ENCODE results near the gene LEF1.

LEF1 gene

GRCh38 chr4:108168160-108168670 lies 517 bp downstream of the LEF1 start:
- Histone ChIP-seq H3K27ac (ENCODE audit: insufficient read depth, low read depth, low read length, poor library complexity, severe bottlenecking) (peak overlapping the region; percentile 91), H3K4me1 (ENCODE audit: control insufficient read depth, insufficient read depth, low read length) (peaks cover 35% of the 10 kb centered on the region), H3K4me3 (ENCODE audit: insufficient read depth, low read depth, low read length) (peak overlapping the region; percentile 94), H3K9me3 (ENCODE audit: control insufficient read depth, low read length) (no peaks in the 10 kb centered on the region), H3K36me3 (ENCODE audit: control insufficient read depth, insufficient read depth, low read length) (peaks cover 2% of the 10 kb centered on the region), H3K27me3 (ENCODE audit: control insufficient read depth, insufficient read depth, low read length, poor library complexity, severe bottlenecking) (peaks cover 62% of the 10 kb centered on the region)
- WGBS, 2 experiments = 0% methylated on average over 30 of the region's 30 CpGs

- Histone ChIP-seq H3K4me1 (ENCODE audit: control insufficient read depth, insufficient read depth, low read length) (peaks cover 31% of the 10 kb centered on the region), H3K4me3 (ENCODE audit: insufficient read depth, low read depth, low read length) (peak overlapping the region; percentile 94), H3K9me3 (ENCODE audit: control insufficient read depth, low read length) (no peaks in the 10 kb centered on the region), H3K36me3 (ENCODE audit: control insufficient read depth, insufficient read depth, low read length) (peaks cover 7% of the 10 kb centered on the region), H3K27ac (ENCODE audit: insufficient read depth, low read depth, low read length, poor library complexity, severe bottlenecking) (no peak overlapping the region), H3K27me3 (ENCODE audit: control insufficient read depth, insufficient read depth, low read length, poor library complexity, severe bottlenecking) (peaks cover 48% of the 10 kb centered on the region)
- 0 to 1% methylated on average over 58 of the region's 58 CpGs for WGBS, 2 experiments
These were observed 2.1 kb downstream of the LEF1 start for GRCh38 chr4:108166441-108167315.

GRCh38 chr4:108166038-108166437 lies 2.7 kb downstream of the LEF1 start:
- Histone ChIP-seq H3K27ac (ENCODE audit: insufficient read depth, low read depth, low read length, poor library complexity, severe bottlenecking) (no peak overlapping the region), H3K4me3 (ENCODE audit: insufficient read depth, low read depth, low read length) (peak overlapping the region; percentile 94), H3K9me3 (ENCODE audit: control insufficient read depth, low read length) (no peaks in the 10 kb centered on the region), H3K27me3 (ENCODE audit: control insufficient read depth, insufficient read depth, low read length, poor library complexity, severe bottlenecking) (peaks cover 42% of the 10 kb centered on the region), H3K4me1 (ENCODE audit: control insufficient read depth, insufficient read depth, low read length) (peaks cover 25% of the 10 kb centered on the region), H3K36me3 (ENCODE audit: control insufficient read depth, insufficient read depth, low read length) (peaks cover 7% of the 10 kb centered on the region)
- 5 to 6% methylated on average over 11 to 12 of the region's 12 CpGs for WGBS, 2 experiments

- H3K4me3 ChIP-seq (ENCODE audit: insufficient read depth, low read depth, low read length) = peak overlapping the region; percentile 94
- 62 to 68% methylated on average over 10 of the region's 10 CpGs for WGBS, 2 experiments
- H3K4me1 ChIP-seq (ENCODE audit: control insufficient read depth, insufficient read depth, low read length) = peaks cover 20% of the 10 kb centered on the region
- H3K27me3 ChIP-seq (ENCODE audit: control insufficient read depth, insufficient read depth, low read length, poor library complexity, severe bottlenecking) = peaks cover 38% of the 10 kb centered on the region
- H3K27ac ChIP-seq (ENCODE audit: insufficient read depth, low read depth, low read length, poor library complexity, severe bottlenecking) = no peak overlapping the region
- H3K9me3 ChIP-seq (ENCODE audit: control insufficient read depth, low read length) = no peaks in the 10 kb centered on the region
- peaks cover 9% of the 10 kb centered on the region for H3K36me3 ChIP-seq (ENCODE audit: control insufficient read depth, insufficient read depth, low read length)
These were observed 3.1 kb downstream of the LEF1 start for GRCh38 chr4:108165586-108165985.

GRCh38 chr4:108163351-108163750 lies 5.4 kb downstream of the LEF1 start:
- peaks cover 8% of the 10 kb centered on the region for H3K4me1 ChIP-seq (ENCODE audit: control insufficient read depth, insufficient read depth, low read length)
- peaks cover 9% of the 10 kb centered on the region for H3K36me3 ChIP-seq (ENCODE audit: control insufficient read depth, insufficient read depth, low read length)
- WGBS, 2 experiments = 94 to 95% methylated on average over 4 to 5 of the region's 5 CpGs
- no peaks in the 10 kb centered on the region for H3K9me3 ChIP-seq (ENCODE audit: control insufficient read depth, low read length)
- no peak overlapping the region for H3K27ac ChIP-seq (ENCODE audit: insufficient read depth, low read depth, low read length, poor library complexity, severe bottlenecking)
- no peak overlapping the region for H3K4me3 ChIP-seq (ENCODE audit: insufficient read depth, low read depth, low read length)
- peaks cover 21% of the 10 kb centered on the region for H3K27me3 ChIP-seq (ENCODE audit: control insufficient read depth, insufficient read depth, low read length, poor library complexity, severe bottlenecking)

GRCh38 chr4:108160741-108161352 lies 7.9 kb downstream of the LEF1 start:
- H3K27me3 ChIP-seq (ENCODE audit: control insufficient read depth, insufficient read depth, low read length, poor library complexity, severe bottlenecking) = peaks cover 11% of the 10 kb centered on the region
- WGBS, 2 experiments = 64 to 86% methylated on average over 3 of the region's 3 CpGs
- no peak overlapping the region for H3K27ac ChIP-seq (ENCODE audit: insufficient read depth, low read depth, low read length, poor library complexity, severe bottlenecking)
- no peak overlapping the region for H3K4me3 ChIP-seq (ENCODE audit: insufficient read depth, low read depth, low read length)
- H3K4me1 ChIP-seq (ENCODE audit: control insufficient read depth, insufficient read depth, low read length) = peaks cover 4% of the 10 kb centered on the region
- no peaks in the 10 kb centered on the region for H3K9me3 ChIP-seq (ENCODE audit: control insufficient read depth, low read length)
- peaks cover 9% of the 10 kb centered on the region for H3K36me3 ChIP-seq (ENCODE audit: control insufficient read depth, insufficient read depth, low read length)

GRCh38 chr4:108159845-108160244 lies 8.9 kb downstream of the LEF1 start:
- H3K36me3 ChIP-seq (ENCODE audit: control insufficient read depth, insufficient read depth, low read length) = peaks cover 9% of the 10 kb centered on the region
- 84 to 86% methylated on average over 5 of the region's 5 CpGs for WGBS, 2 experiments
- no peak overlapping the region for H3K27ac ChIP-seq (ENCODE audit: insufficient read depth, low read depth, low read length, poor library complexity, severe bottlenecking)
- H3K4me3 ChIP-seq (ENCODE audit: insufficient read depth, low read depth, low read length) = no peak overlapping the region
- H3K9me3 ChIP-seq (ENCODE audit: control insufficient read depth, low read length) = no peaks in the 10 kb centered on the region
- no peaks in the 10 kb centered on the region for H3K4me1 ChIP-seq (ENCODE audit: control insufficient read depth, insufficient read depth, low read length)
- H3K27me3 ChIP-seq (ENCODE audit: control insufficient read depth, insufficient read depth, low read length, poor library complexity, severe bottlenecking) = peaks cover under 1% of the 10 kb centered on the region

- no peak overlapping the region for H3K4me3 ChIP-seq (ENCODE audit: insufficient read depth, low read depth, low read length)
- no peaks in the 10 kb centered on the region for H3K27me3 ChIP-seq (ENCODE audit: control insufficient read depth, insufficient read depth, low read length, poor library complexity, severe bottlenecking)
- no peaks in the 10 kb centered on the region for H3K9me3 ChIP-seq (ENCODE audit: control insufficient read depth, low read length)
- H3K4me1 ChIP-seq (ENCODE audit: control insufficient read depth, insufficient read depth, low read length) = no peaks in the 10 kb centered on the region
- WGBS, 2 experiments = 79 to 89% methylated on average over 2 of the region's 2 CpGs
- H3K27ac ChIP-seq (ENCODE audit: insufficient read depth, low read depth, low read length, poor library complexity, severe bottlenecking) = no peak overlapping the region
- peaks cover 8% of the 10 kb centered on the region for H3K36me3 ChIP-seq (ENCODE audit: control insufficient read depth, insufficient read depth, low read length)
These were observed 11.1 kb downstream of the LEF1 start for GRCh38 chr4:108157655-108158054.

- Histone ChIP-seq H3K4me3 (ENCODE audit: insufficient read depth, low read depth, low read length) (no peak overlapping the region), H3K9me3 (ENCODE audit: control insufficient read depth, low read length) (no peaks in the 10 kb centered on the region), H3K36me3 (ENCODE audit: control insufficient read depth, insufficient read depth, low read length) (peaks cover 11% of the 10 kb centered on the region), H3K4me1 (ENCODE audit: control insufficient read depth, insufficient read depth, low read length) (no peaks in the 10 kb centered on the region), H3K27me3 (ENCODE audit: control insufficient read depth, insufficient read depth, low read length, poor library complexity, severe bottlenecking) (no peaks in the 10 kb centered on the region), H3K27ac (ENCODE audit: insufficient read depth, low read depth, low read length, poor library complexity, severe bottlenecking) (no peak overlapping the region)
- WGBS, 2 experiments = 96 to 97% methylated on average over 2 of the region's 2 CpGs
These were observed 12.3 kb downstream of the LEF1 start for GRCh38 chr4:108156391-108156790.

GRCh38 chr4:108155373-108155772 lies 13.4 kb downstream of the LEF1 start:
- WGBS, 2 experiments = 44 to 53% methylated on average over 7 of the region's 7 CpGs
- Histone ChIP-seq H3K27me3 (ENCODE audit: control insufficient read depth, insufficient read depth, low read length, poor library complexity, severe bottlenecking) (no peaks in the 10 kb centered on the region), H3K27ac (ENCODE audit: insufficient read depth, low read depth, low read length, poor library complexity, severe bottlenecking) (no peak overlapping the region), H3K9me3 (ENCODE audit: control insufficient read depth, low read length) (no peaks in the 10 kb centered on the region), H3K4me3 (ENCODE audit: insufficient read depth, low read depth, low read length) (no peak overlapping the region), H3K4me1 (ENCODE audit: control insufficient read depth, insufficient read depth, low read length) (no peaks in the 10 kb centered on the region), H3K36me3 (ENCODE audit: control insufficient read depth, insufficient read depth, low read length) (peaks cover 9% of the 10 kb centered on the region)
